Stomach (tissue), 9 donors: ENCODE results near the gene CFAP77. TPM values are rescaled to one million over a fixed set of nuclear protein-coding genes. Genes with fewer than 3 reads are reported as not detected.

Source experiments
- DNase-seq, 2 donors: peaks; one replicate each; pipeline versions ENCODE4 v3.0.0 to v3.0.0-alpha.2; 2013 to 2019
- H3K27ac ChIP-seq, 5 donors: fragments of 200-600 bp in 4 of 5; sonication (generic) in 4 of 5; one replicate each; pipeline ENCODE4 v1.5.1; 2013 to 2019; ENCODE audit warnings: mild to moderate bottlenecking in 1 of 5, moderate library complexity in 1 of 5
- H3K27me3 ChIP-seq, 3 donors: fragments of 200-600 bp; sonication (generic); one replicate each; pipeline ENCODE4 v1.5.1; 2017 to 2019; ENCODE audit warnings: mixed run types in 1 of 3
- H3K36me3 ChIP-seq, 4 donors: fragments of 200-600 bp; sonication (generic); 1 replicate in 3 of 4; 2 replicates in 1 of 4; pipeline ENCODE4 v1.5.1; 2016 to 2019
- H3K4me1 ChIP-seq, 4 donors: fragments of 200-600 bp; sonication (generic); one replicate each; pipeline ENCODE4 v1.5.1; 2016 to 2019
- H3K4me3 ChIP-seq, 4 donors: fragments of 200-600 bp; sonication (generic) in 3 of 4; one replicate each; pipeline ENCODE4 v1.5.1; 2016 to 2019; ENCODE audit warnings: mild to moderate bottlenecking in 1 of 4
- H3K9me3 ChIP-seq, 4 donors: fragments of 200-600 bp; sonication (generic); one replicate each; pipeline ENCODE4 v1.5.1; 2016 to 2019
- CTCF ChIP-seq, 7 experiments: fragments of 450-650 bp in 4 of 7; fragments of 200-600 bp in 3 of 7; sonication (generic) in 3 of 7; IDR thresholded peaks; one replicate each; pipeline ENCODE4 v1.5.1; 2016 to 2019; ENCODE audit warnings: antibody characterized with exemption in 7 of 7, control low read depth in 2 of 7, mild to moderate bottlenecking in 1 of 7
- EP300 ChIP-seq: sonication (generic); formaldehyde crosslinking; IDR thresholded peaks from one replicate; pipeline ENCODE4 v1.6.1; 2017; ENCODE audit warnings: antibody characterized with exemption
- POLR2A ChIP-seq, 4 donors: fragments of 450-650 bp; IDR thresholded peaks; one replicate each; pipeline ENCODE4 v1.6.1; 2016; ENCODE audit warnings: antibody characterized with exemption in 4 of 4, control low read depth in 2 of 4, mild to moderate bottlenecking in 1 of 4, moderate library complexity in 1 of 4
- POLR2AphosphoS5 ChIP-seq, 3 donors: sonication (generic); formaldehyde crosslinking; IDR thresholded peaks; one replicate each; pipeline ENCODE4 v1.6.1; 2016; ENCODE audit warnings: antibody characterized with exemption in 3 of 3
- WGBS, 5 donors: extraction: QIAGEN DNeasy Blood & Tissue Kit in 3 of 5; methylation state at CpG; one replicate each; pipeline versions ENCODE4 v1.1.5 to v1.1.7; 2013 to 2018; 5-methylcytosine and 5-hydroxymethylcytosine counted together
- intact Hi-C: fragments of 100-400 bp; cut with DNase I; formaldehyde crosslinking; loops from one replicate; pipeline ENCODE4 v1.15.1; 2023; ENCODE audit warnings: low total_unique reads
- polyA plus RNA-seq, 3 donors: library from polyadenylated mRNA; stranded (reverse); fragments of 200-250 nt; gene quantifications; one replicate each; pipeline ENCODE4 v1.2.3, GENCODE V29; 2013
- total RNA-seq, 5 donors: library from RNA; depleted of rRNA; stranded (reverse); fragments of >200 nt; gene quantifications; one replicate each; pipeline versions ENCODE4 v1.1.0 to v1.2.3, GENCODE V29; 2014 to 2016
- donor health status: healthy with polysubstance abuse.
- donor health status: Bipolar disorder and iron deficiency.
- donor health status: healthy.

The CFAP77 gene
- total and polyA plus RNA-seq, 8 donors = not detected

DNA sequence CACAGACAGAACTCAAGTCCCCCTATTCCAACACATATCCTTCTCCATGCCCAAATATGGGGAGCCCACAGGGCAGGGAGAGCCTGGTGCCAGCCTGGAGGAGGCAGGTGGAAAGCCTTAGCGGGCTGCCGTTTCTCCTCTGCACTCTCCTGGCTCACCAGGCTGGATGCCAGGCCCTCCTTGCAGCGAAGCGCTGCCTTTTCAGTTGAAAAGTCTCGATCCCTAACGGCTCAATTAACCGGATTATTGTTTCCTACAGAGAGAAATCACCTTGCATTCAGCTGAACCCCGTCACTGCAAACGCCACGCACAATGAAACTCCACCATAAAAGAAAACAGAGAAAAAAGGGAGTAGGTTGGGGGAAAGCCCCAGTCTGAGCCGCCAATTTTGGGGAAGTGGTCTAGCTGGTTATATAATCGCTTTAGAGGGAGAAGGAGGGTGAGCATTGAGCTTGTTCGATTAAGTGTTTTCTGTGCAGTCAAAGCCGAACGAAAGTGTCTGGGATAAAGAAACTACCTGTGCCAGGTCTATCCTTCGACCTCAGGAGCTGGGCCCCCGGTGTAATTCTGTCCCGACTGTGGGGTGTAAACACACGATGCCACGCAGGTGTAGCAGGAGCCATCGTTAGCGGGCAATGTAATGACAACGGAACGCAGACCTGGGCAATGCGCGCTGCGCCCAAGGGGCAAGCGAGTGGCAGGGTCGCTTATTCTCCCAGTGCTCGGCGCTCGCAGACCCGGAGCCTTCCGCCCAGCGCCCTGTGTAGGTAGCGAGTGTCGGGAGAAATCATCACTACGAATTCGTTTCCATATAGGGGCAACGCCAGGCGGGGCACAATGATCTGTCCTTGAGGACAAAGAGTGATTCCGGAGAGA lies 176.2 kb downstream of the CFAP77 start:
- Histone ChIP-seq H3K36me3 (no peaks in the 10 kb centered on the region), H3K4me3 (no peak overlapping the region), H3K9me3 (no peaks in the 10 kb centered on the region), H3K27me3 (peaks cover 79 to 100% (median 100%) of the 10 kb centered on the region in 3 donors), H3K27ac (no peak overlapping the region), H3K4me1 (peaks cover 11 to 51% (median 29%) of the 10 kb centered on the region in 4 donors)
- intact Hi-C loops = no loop called here
- no peak for DNase-seq
- TF ChIP-seq CTCF (IDR thresholded peaks at IDR 0.05) (no peak), POLR2AphosphoS5 (IDR thresholded peaks at IDR 0.05) (no peak), POLR2A (IDR thresholded peaks at IDR 0.05) (no peak), EP300 (no peak)
- WGBS, 5 donors = 7 to 12% (median 8%) methylated on average over 42 of the region's 42 CpGs

DNA sequence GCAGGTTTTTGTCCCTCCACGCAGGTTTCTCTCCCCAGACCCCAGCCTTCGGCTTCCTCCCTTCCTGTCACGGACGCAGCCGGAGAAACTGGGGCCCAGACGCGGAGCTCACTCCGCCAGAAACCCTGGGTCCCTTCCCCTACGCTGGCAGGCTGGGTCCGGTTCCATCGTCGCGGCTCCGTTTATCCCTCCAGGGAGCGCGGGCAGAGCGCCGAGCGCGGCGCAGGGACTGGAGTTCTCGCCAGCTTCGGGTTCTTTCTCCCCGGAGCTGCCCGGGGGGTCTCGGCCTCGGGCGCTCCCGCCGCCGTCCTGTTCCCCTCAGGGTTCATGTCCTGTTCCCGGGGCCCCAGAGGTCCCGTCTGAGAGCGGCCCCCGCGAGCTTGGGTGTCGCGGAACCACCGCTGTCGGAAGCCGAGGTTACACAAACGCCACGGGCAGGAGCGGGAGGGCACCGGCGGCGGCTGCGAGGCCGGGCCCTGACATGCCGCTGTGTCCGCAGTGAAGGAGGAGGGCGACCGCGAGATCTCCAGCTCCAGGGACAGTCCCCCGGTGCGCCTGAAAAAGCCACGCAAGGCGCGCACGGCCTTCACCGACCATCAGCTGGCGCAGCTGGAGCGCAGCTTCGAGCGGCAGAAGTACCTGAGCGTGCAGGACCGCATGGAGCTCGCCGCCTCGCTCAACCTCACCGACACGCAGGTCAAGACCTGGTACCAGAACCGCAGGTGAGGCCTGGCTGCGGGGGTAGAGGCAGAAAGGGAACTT lies 177.0 kb downstream of the CFAP77 start:
- Histone ChIP-seq H3K4me1 (peaks cover 7 to 42% (median 23%) of the 10 kb centered on the region in 4 donors), H3K4me3 (no peak overlapping the region), H3K9me3 (no peaks in the 10 kb centered on the region), H3K27me3 (peaks cover 79 to 100% (median 99%) of the 10 kb centered on the region in 3 donors), H3K36me3 (no peaks in the 10 kb centered on the region), H3K27ac (no peak overlapping the region)
- no peak for DNase-seq
- 4 to 12% (median 5%) methylated on average over 30 to 74 of the region's 74 CpGs for WGBS, 5 donors
- TF ChIP-seq POLR2A (IDR thresholded peaks at IDR 0.05) (no peak), POLR2AphosphoS5 (IDR thresholded peaks at IDR 0.05) (no peak), CTCF (IDR thresholded peaks at IDR 0.05) (no peak), EP300 (no peak)
- intact Hi-C loops = no loop called here

DNA sequence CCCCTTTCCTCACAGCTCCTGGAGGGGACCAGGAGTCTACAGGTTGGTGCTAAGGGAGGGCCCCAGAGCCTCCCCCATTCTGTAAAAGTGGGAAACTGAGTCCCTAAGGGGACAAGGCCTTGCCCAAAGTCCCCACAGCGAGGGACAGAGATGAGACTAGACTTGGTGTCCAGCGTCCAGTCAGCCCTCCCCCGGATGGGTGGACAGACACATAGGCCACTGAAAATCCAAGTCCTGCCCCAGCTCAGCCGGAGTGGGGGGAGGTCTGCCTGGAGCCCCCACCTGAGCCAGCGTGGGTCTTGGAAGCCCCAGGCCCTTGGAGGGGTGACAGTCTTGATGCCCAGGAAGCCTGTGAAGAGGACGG lies 177.6 kb downstream of the CFAP77 start:
- Histone ChIP-seq H3K27ac (no peak overlapping the region), H3K9me3 (no peaks in the 10 kb centered on the region), H3K4me3 (no peak overlapping the region), H3K27me3 (peaks cover 77 to 100% (median 94%) of the 10 kb centered on the region in 3 donors), H3K36me3 (no peaks in the 10 kb centered on the region), H3K4me1 (peaks cover 6 to 37% (median 18%) of the 10 kb centered on the region in 4 donors)
- DNase-seq = no peak
- TF ChIP-seq POLR2A (IDR thresholded peaks at IDR 0.05) = no peak
- no peak for TF ChIP-seq CTCF (IDR thresholded peaks at IDR 0.05)
- TF ChIP-seq EP300 = no peak
- no peak for TF ChIP-seq POLR2AphosphoS5 (IDR thresholded peaks at IDR 0.05)
- intact Hi-C loops = no loop called here
- WGBS, 5 donors = 7 to 16% (median 13%) methylated on average over 5 to 6 of the region's 6 CpGs; no CpG with 5 or more reads in 1 of the 5 donors

GRCh38 chr9:132588098-132588497 lies 178.1 kb downstream of the CFAP77 start:
- 26 to 41% (median 32%) methylated on average over 11 to 12 of the region's 12 CpGs for WGBS, 5 donors
- DNase-seq = no peak
- Histone ChIP-seq H3K9me3 (no peaks in the 10 kb centered on the region), H3K36me3 (peaks cover 0 to 2% (median 1%) of the 10 kb centered on the region in 4 donors), H3K4me3 (no peak overlapping the region), H3K27ac (no peak overlapping the region), H3K4me1 (peaks cover 6 to 36% (median 18%) of the 10 kb centered on the region in 4 donors), H3K27me3 (peaks cover 72 to 96% (median 89%) of the 10 kb centered on the region in 3 donors)
- intact Hi-C loops = no loop called here
- no peak for TF ChIP-seq POLR2AphosphoS5 (IDR thresholded peaks at IDR 0.05)
- TF ChIP-seq POLR2A (IDR thresholded peaks at IDR 0.05) = no peak
- TF ChIP-seq CTCF (IDR thresholded peaks at IDR 0.05) = no peak
- TF ChIP-seq EP300 = no peak
